SK-N-MC (cell line): Measurements from ENCODE around the gene FILIP1L.

ENCODE experiments used
- EZH2 ChIP-seq: fragments of 200-600 bp; sonication (generic); IDR thresholded peaks from one replicate; pipeline ENCODE4 v1.6.1; 2017; ENCODE audit warnings: antibody characterized with exemption
- POLR2AphosphoS5 ChIP-seq: IDR thresholded peaks from 2 replicates; pipeline ENCODE4 v1.6.1; 2012; ENCODE audit warnings: mild to moderate bottlenecking, low read depth, low read length, borderline replicate concordance

GRCh38 chr3:99895131-99895696 is 219.1 kb downstream of the FILIP1L start:
- TF ChIP-seq EZH2 = no peak
- TF ChIP-seq POLR2AphosphoS5 = no peak
